Immature natural killer cell (primary cell): ENCODE data around the gene MON2. TPM values are rescaled to one million over a fixed set of nuclear protein-coding genes. Genes with fewer than 3 reads are reported as not detected.
A peak's percentile ranks its signal among the peaks of the same experiment; 100 is the strongest.
"Not testable (repeated sequence)": the region's sequence is repeated elsewhere in the genome, so short reads cannot be mapped to it uniquely, and the experiment has no call there.

Experiments used
- DNase-seq, 3 donors: peaks; one replicate each; pipeline ENCODE4 v3.0.0; 2022; ENCODE audit warnings: mixed read lengths in 1 of 3
- H3K27ac Mint-ChIP-seq, 6 donors: one replicate each; pipeline ENCODE4 v1.8.0; 2020; ENCODE audit warnings: mixed read lengths in 6 of 6, mild to moderate bottlenecking in 5 of 6, inconsistent platforms in 4 of 6, moderate library complexity in 3 of 6
- H3K27me3 Mint-ChIP-seq, 3 donors: one replicate each; pipeline ENCODE4 v1.8.0; 2020 to 2021; ENCODE audit warnings: low read depth in 3 of 3, mild to moderate bottlenecking in 3 of 3, mixed read lengths in 3 of 3, moderate library complexity in 3 of 3, inconsistent platforms in 1 of 3
- H3K36me3 Mint-ChIP-seq, 3 donors: one replicate each; pipeline ENCODE4 v1.8.0; 2020; ENCODE audit warnings: mixed read lengths in 3 of 3, inconsistent platforms in 2 of 3, mild to moderate bottlenecking in 2 of 3
- H3K4me1 Mint-ChIP-seq, 2 donors: one replicate each; pipeline ENCODE4 v1.8.0; 2020; ENCODE audit warnings: inconsistent platforms in 2 of 2, mild to moderate bottlenecking in 2 of 2, mixed read lengths in 2 of 2, moderate library complexity in 1 of 2
- H3K4me3 Mint-ChIP-seq, 5 donors: one replicate each; pipeline ENCODE4 v1.8.0; 2020; ENCODE audit warnings: mild to moderate bottlenecking in 5 of 5, mixed read lengths in 5 of 5, inconsistent platforms in 3 of 5, moderate library complexity in 3 of 5
- H3K9me3 Mint-ChIP-seq, 6 donors: one replicate each; pipeline ENCODE4 v1.8.0; 2020; ENCODE audit warnings: mild to moderate bottlenecking in 6 of 6, mixed read lengths in 6 of 6, inconsistent platforms in 4 of 6, moderate library complexity in 3 of 6
- polyA plus RNA-seq, 3 donors: library from polyadenylated mRNA; unstranded; fragments of 300-500 nt; fragmentation: Illumina TruSeq; gene quantifications; one replicate each; pipeline ENCODE4 v1.2.3, GENCODE V29; 2021

The MON2 gene
- polyA plus RNA-seq, 3 donors from 2014 or later, result 7.0 to 22.8 (median 13.8) TPM

DNA sequence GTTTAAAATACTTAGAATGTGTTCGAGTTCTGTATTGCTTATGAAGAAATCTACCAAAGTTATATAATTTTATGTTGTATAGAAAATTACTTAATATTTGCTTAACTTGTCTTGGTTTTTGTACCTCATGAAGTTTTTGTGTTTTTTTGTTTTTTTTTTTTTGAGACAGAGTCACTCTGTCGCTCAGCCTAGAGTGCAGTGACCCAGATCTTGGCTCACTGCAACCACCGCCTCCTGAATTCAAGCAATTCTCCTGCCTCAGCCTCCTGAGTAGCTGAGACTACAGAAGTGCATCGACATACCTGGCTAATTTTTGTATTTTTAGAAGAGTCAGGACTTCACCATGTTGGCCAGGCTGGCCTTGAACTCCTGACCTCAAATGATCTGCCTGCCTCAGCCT lies 69.9 kb downstream of the MON2 start:
- Mint-ChIP-seq H3K4me1 (no peaks in the 10 kb centered on the region), H3K27me3 (no peaks in the 10 kb centered on the region), H3K9me3 (no peaks in the 10 kb centered on the region), H3K4me3 (no peak overlapping the region), H3K27ac (no peak overlapping the region), H3K36me3 (peaks cover 21 to 33% (median 26%) of the 10 kb centered on the region in 3 donors)
- no peak for DNase-seq

- DNase-seq, result no peak
- Mint-ChIP-seq H3K9me3 (no peaks in the 10 kb centered on the region), H3K36me3 (peaks cover 22 to 38% (median 24%) of the 10 kb centered on the region in 3 donors), H3K27me3 (no peaks in the 10 kb centered on the region), H3K4me3 (no peak overlapping the region), H3K27ac (peak overlapping the region in 1 of 6 donors; percentile 34), H3K4me1 (no peaks in the 10 kb centered on the region)
These were observed 70.9 kb downstream of the MON2 start for GRCh38 chr12:62537551-62537950.

DNA sequence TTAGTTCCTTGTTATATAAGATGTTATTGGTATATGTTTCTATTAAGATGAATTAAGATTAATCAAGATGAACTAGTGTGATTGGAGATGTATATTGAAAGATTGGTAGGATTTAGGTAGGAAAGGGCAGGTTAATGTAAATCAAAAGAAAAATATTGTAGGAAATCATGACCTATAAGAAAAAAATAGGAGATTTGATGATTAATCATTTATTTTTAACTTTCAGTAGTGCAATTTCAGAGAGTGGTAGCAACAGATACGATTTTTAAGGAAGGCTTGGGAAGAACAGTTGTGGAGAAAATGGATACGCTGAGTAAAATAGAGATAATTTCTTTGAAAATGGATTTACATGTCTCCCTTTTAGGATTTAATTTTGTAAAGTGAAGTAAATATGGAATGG lies 73.7 kb downstream of the MON2 start:
- no peak for DNase-seq
- Mint-ChIP-seq H3K36me3 (peaks cover 16 to 34% (median 26%) of the 10 kb centered on the region in 3 donors), H3K4me1 (no peaks in the 10 kb centered on the region), H3K27me3 (peaks cover 0 to 2% (median 0%) of the 10 kb centered on the region in 3 donors), H3K9me3 (no peaks in the 10 kb centered on the region), H3K27ac (peak overlapping the region in 2 of 6 donors; percentile 1 to 56), H3K4me3 (no peak overlapping the region)

DNA sequence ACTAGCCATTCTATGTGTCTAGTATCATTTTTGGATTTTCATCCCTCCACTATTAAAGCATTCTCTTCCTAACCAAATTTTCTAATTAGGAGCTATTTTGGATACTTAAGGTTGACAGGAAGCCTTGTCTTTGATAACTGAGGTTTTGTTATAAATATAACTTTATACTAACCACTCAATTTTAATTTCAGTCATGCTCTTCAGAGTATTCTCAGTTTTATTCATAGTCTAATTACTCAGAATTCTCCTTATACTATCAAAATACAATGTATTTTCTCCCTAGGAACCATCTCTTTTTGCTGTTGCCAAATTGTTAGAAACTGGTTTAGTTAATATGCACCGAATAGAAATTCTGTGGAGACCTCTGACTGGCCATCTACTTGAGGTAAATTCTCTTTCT lies 76.2 kb downstream of the MON2 start:
- peaks cover 14 to 36% (median 30%) of the 10 kb centered on the region in 3 donors for H3K36me3 Mint-ChIP-seq
- H3K4me1 Mint-ChIP-seq, result no peaks in the 10 kb centered on the region
- no peak overlapping the region for H3K27ac Mint-ChIP-seq
- H3K27me3 Mint-ChIP-seq, result peaks cover 0 to 2% (median 0%) of the 10 kb centered on the region in 3 donors
- DNase-seq, result no peak
- no peaks in the 10 kb centered on the region for H3K9me3 Mint-ChIP-seq
- no peak overlapping the region for H3K4me3 Mint-ChIP-seq

GRCh38 chr12:62543324-62543723 lies 76.7 kb downstream of the MON2 start:
- H3K36me3 Mint-ChIP-seq, result peaks cover 18 to 38% (median 33%) of the 10 kb centered on the region in 3 donors
- DNase-seq, result no peak
- no peaks in the 10 kb centered on the region for H3K4me1 Mint-ChIP-seq
- H3K27ac Mint-ChIP-seq, result no peak overlapping the region
- no peak overlapping the region for H3K4me3 Mint-ChIP-seq
- no peaks in the 10 kb centered on the region for H3K9me3 Mint-ChIP-seq
- H3K27me3 Mint-ChIP-seq, result peaks cover 0 to 2% (median 0%) of the 10 kb centered on the region in 3 donors

DNA sequence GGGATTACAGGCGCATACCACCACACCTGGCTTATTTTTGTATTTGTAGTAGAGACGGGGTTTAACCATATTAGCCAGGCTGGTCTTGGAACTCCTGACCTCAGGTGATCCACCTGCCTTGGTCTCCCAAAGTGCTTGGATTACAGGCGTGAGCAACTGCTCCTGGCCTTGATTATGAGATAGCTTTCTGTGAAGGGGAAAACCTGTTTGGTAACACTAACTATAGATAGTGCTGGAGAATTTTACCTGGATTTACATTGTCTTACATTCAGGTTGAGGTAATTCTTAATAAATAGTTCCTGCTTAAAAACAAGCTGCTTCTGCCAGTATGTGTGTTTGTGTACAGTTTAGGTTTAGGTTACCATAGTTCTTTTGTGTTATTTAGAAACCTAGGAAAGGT lies 77.1 kb downstream of the MON2 start:
- no peak overlapping the region for H3K4me3 Mint-ChIP-seq
- H3K9me3 Mint-ChIP-seq, result no peaks in the 10 kb centered on the region
- no peaks in the 10 kb centered on the region for H3K4me1 Mint-ChIP-seq
- no peak for DNase-seq
- H3K27ac Mint-ChIP-seq, result no peak overlapping the region
- H3K27me3 Mint-ChIP-seq, result peaks cover 0 to 2% (median 0%) of the 10 kb centered on the region in 3 donors
- H3K36me3 Mint-ChIP-seq, result peaks cover 20 to 39% (median 33%) of the 10 kb centered on the region in 3 donors

GRCh38 chr12:62552906-62553556 lies 86.4 kb downstream of the MON2 start:
- Mint-ChIP-seq H3K36me3 (peaks cover 22 to 29% (median 26%) of the 10 kb centered on the region in 3 donors), H3K27ac (peak overlapping the region in 1 of 6 donors; percentile 58), H3K4me1 (no peaks in the 10 kb centered on the region), H3K4me3 (no peak overlapping the region), H3K27me3 (peaks cover 0 to 8% (median 0%) of the 10 kb centered on the region in 3 donors), H3K9me3 (no peaks in the 10 kb centered on the region)
- DNase-seq, result no peak

DNA sequence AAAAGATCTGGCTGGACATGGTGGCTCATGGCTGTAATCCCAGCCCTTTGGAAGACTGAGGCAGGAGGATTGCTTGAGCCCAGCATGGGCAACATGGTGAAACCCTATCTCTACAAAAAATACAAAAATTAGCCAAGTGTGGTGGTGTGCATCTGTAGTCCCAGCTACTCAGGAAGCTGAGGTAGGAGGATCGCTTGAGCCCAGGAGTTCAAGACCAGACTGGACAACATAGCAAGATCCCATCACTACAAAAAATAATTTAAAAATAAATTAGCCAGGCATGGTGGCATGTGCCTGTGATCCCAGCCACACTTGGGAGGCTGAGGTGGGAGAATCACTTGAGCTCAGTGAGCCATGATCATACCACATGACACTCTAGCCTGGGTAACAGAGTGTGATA lies 92.7 kb downstream of the MON2 start:
- not testable (repeated sequence) for H3K27me3 Mint-ChIP-seq, H3K4me1 Mint-ChIP-seq, H3K4me3 Mint-ChIP-seq, H3K9me3 Mint-ChIP-seq, H3K27ac Mint-ChIP-seq, DNase-seq
- H3K36me3 Mint-ChIP-seq, result peaks cover 12 to 28% (median 23%) of the 10 kb centered on the region in 3 donors

DNA sequence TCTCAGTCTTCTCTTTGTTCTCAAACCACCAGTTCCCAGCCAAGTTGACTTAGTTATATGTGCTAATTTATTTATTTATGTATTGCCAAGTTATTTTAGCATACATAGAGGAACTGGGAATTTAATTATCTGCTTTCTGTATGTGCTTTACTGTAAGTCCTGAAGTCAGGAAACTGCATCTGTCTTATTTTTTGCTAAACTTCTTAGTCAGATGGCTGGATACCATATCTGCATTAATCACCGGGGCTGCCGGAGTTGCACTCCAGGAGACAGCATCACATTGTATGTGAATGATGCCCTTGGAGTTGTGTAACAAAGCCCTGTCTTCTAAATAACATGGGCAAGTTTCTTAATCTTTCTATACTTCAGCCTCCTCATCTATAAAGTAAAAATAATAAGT lies 96.2 kb downstream of the MON2 start:
- Mint-ChIP-seq H3K27ac (peak overlapping the region in 2 of 6 donors; percentile 55 to 57), H3K9me3 (no peaks in the 10 kb centered on the region), H3K27me3 (no peaks in the 10 kb centered on the region), H3K4me3 (no peak overlapping the region), H3K36me3 (peaks cover 14 to 32% (median 30%) of the 10 kb centered on the region in 3 donors), H3K4me1 (peaks cover 2 to 3% of the 10 kb centered on the region in 2 donors)
- no peak for DNase-seq

DNA sequence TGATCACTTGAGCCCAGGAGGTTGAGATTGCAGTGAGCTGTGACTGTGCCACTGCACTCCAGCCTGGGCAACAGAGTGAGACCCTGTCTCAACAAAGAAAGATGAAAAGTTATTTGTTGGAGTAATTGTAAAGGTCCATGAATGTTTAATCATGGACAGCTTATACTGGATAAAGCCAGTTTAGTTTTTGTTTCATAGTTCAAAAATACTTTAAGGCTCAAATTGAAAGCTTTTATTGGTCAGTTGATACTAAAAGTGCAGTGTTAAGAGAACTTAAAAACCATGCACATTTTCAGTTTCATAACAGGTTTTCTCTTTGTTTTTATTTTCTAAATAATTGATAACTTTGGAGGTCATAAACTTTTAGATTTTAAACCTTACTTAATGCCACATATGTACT lies 108.4 kb downstream of the MON2 start:
- Mint-ChIP-seq H3K4me1 (no peaks in the 10 kb centered on the region), H3K36me3 (peaks cover 15 to 34% (median 18%) of the 10 kb centered on the region in 3 donors), H3K4me3 (no peak overlapping the region), H3K27ac (no peak overlapping the region), H3K9me3 (no peaks in the 10 kb centered on the region), H3K27me3 (peaks cover 0 to 1% (median 0%) of the 10 kb centered on the region in 3 donors)
- no peak for DNase-seq

- Mint-ChIP-seq H3K36me3 (peaks cover 11 to 31% (median 22%) of the 10 kb centered on the region in 3 donors), H3K4me3 (no peak overlapping the region)
- no peak for DNase-seq
These were observed 109.9 kb downstream of the MON2 start for GRCh38 chr12:62576503-62576902.

GRCh38 chr12:62578726-62579125 lies 112.1 kb downstream of the MON2 start:
- Mint-ChIP-seq H3K4me3 (no peak overlapping the region), H3K36me3 (peaks cover 20 to 40% (median 30%) of the 10 kb centered on the region in 3 donors), H3K4me1 (no peaks in the 10 kb centered on the region), H3K27me3 (peaks cover 0 to 4% (median 0%) of the 10 kb centered on the region in 3 donors), H3K9me3 (no peaks in the 10 kb centered on the region), H3K27ac (no peak overlapping the region)
- DNase-seq, result no peak

More at GRCh38 chr12:62576503-62576902, 109.9 kb downstream of the MON2 start:
- Mint-ChIP-seq H3K4me1 (no peaks in the 10 kb centered on the region), H3K27ac (no peak overlapping the region), H3K9me3 (no peaks in the 10 kb centered on the region), H3K27me3 (peaks cover 0 to 1% (median 0%) of the 10 kb centered on the region in 3 donors)

DNA sequence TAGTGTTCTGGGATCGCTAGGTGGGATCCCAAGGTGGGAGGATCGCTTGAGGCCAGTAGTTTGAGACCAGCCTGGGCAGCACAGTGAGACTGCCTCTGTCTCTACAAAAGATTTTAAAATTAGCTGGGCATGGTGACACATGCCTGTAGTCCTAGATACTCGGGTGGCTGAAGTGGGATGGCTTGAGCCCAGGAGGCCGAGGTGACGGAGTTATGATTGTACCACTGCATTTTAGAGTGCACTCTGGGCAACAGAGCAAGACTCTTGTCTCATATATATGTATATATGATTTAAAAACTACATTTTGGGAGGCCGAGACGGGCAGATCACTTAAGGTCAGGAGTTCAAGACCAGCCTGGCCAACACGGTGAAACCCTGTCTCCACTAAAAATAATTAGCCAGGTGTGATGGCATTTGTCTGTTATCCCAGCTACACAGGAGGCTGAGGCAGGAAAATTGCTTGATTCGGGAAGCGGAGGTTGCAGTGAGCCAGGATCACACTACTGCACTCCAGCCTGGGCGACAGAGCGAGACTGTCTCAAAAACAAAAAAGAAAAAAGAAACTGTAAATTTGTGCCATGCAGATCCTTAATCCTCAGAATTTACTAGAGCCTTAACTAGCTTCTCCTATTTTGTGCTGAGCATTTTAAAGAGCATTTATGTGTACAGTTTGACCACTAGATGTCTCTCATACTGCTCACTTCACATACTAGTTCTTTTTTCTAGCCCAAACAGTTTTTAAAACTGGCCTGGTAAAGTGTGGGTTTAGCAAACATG lies 114.8 kb downstream of the MON2 start:
- Mint-ChIP-seq H3K36me3 (peaks cover 17 to 31% (median 24%) of the 10 kb centered on the region in 3 donors), H3K4me3 (no peak overlapping the region), H3K27me3 (peaks cover 0 to 4% (median 0%) of the 10 kb centered on the region in 3 donors), H3K4me1 (no peaks in the 10 kb centered on the region), H3K9me3 (no peaks in the 10 kb centered on the region), H3K27ac (no peak overlapping the region)
- DNase-seq, result peak; percentile 22 to 31 (median 29)

- no peak overlapping the region for H3K4me3 Mint-ChIP-seq
These were observed 115.4 kb downstream of the MON2 start for GRCh38 chr12:62582065-62582366.

More at GRCh38 chr12:62582065-62582366, 115.4 kb downstream of the MON2 start:
- Mint-ChIP-seq H3K9me3 (peaks cover 0 to 2% (median 0%) of the 10 kb centered on the region in 6 donors), H3K27me3 (peaks cover 0 to 4% (median 0%) of the 10 kb centered on the region in 3 donors), H3K27ac (no peak overlapping the region), H3K4me1 (no peaks in the 10 kb centered on the region), H3K36me3 (peaks cover 17 to 34% (median 24%) of the 10 kb centered on the region in 3 donors)
- no peak for DNase-seq
